GM12891 (cell line): ENCODE data around the gene ANKH.

Experiments
- DNase-seq: peaks from one replicate; pipeline ENCODE4 v3.0.0; 2011; ENCODE audit warnings: low spot score; ENCODE audit not compliant: insufficient read length
- FAIRE-seq: peaks from 2 replicates; lab custom pipeline; 2011; peaks lifted over from hg19 to GRCh38; lab: Jason Lieb, UNC
- PAX5 ChIP-seq: IDR thresholded peaks from 2 replicates; pipeline ENCODE4 v1.6.1; 2011; ENCODE audit warnings: low read length, moderate library complexity, mild to moderate bottlenecking; ENCODE audit not compliant: insufficient read depth, severe bottlenecking
- POLR2A ChIP-seq: IDR thresholded peaks from 2 replicates; pipeline ENCODE4 v1.6.1; 2011; ENCODE audit warnings: low read depth, low read length, control low read depth
- POLR2AphosphoS5 ChIP-seq: IDR thresholded peaks from 2 replicates; pipeline ENCODE4 v1.6.1; 2011; ENCODE audit warnings: low read depth, low read length, control low read depth
- POU2F2 ChIP-seq: IDR thresholded peaks from 2 replicates; pipeline ENCODE4 v1.6.1; 2011; ENCODE audit warnings: low read depth, mild to moderate bottlenecking, control low read depth, low read length, moderate library complexity
- SPI1 ChIP-seq: IDR thresholded peaks from 2 replicates; pipeline ENCODE4 v1.6.1; 2011; ENCODE audit warnings: low read depth, low read length, control low read depth
- TAF1 ChIP-seq: IDR thresholded peaks from 2 replicates; pipeline ENCODE4 v1.6.1; 2011; ENCODE audit warnings: low read depth, low read length, control low read depth

Gene ANKH

GRCh38 chr5:14729448-14730385 is 141.9 kb downstream of the ANKH start:
- TF ChIP-seq POLR2AphosphoS5 (no peak), SPI1 (no peak), POU2F2 (no peak), POLR2A (no peak), PAX5 (no peak), TAF1 (no peak)
- DNase-seq (no peak), FAIRE-seq (no peak)

GRCh38 chr5:14728459-14728938 is 143.1 kb downstream of the ANKH start:
- DNase-seq (no peak), FAIRE-seq (no peak)
- TF ChIP-seq POU2F2 (no peak), TAF1 (no peak)

- DNase-seq: no peak
- TF ChIP-seq POLR2A: no peak
- no peak for TF ChIP-seq TAF1
- FAIRE-seq: no peak
These were observed 143.6 kb downstream of the ANKH start for GRCh38 chr5:14727928-14728458.

GRCh38 chr5:14727428-14727865 is 144.1 kb downstream of the ANKH start:
- no peak for TF ChIP-seq POLR2AphosphoS5
- FAIRE-seq (peak; percentile 87), DNase-seq (peak; percentile 50)

GRCh38 chr5:14726066-14726838 is 145.3 kb downstream of the ANKH start:
- DNase-seq (no peak), FAIRE-seq (no peak)
- no peak for TF ChIP-seq POU2F2
- TF ChIP-seq POLR2AphosphoS5: no peak
- TF ChIP-seq SPI1: no peak
- no peak for TF ChIP-seq PAX5
- no peak for TF ChIP-seq TAF1
- no peak for TF ChIP-seq POLR2A

- no peak for TF ChIP-seq PAX5
- TF ChIP-seq POLR2A: no peak
- TF ChIP-seq POLR2AphosphoS5: no peak
- TF ChIP-seq TAF1: no peak
- no peak for TF ChIP-seq POU2F2
- no peak for TF ChIP-seq SPI1
- FAIRE-seq (no peak), DNase-seq (no peak)
These were observed 146.9 kb downstream of the ANKH start for GRCh38 chr5:14724633-14725032.

GRCh38 chr5:14723701-14724132 is 147.9 kb downstream of the ANKH start:
- DNase-seq (no peak), FAIRE-seq (no peak)
- TF ChIP-seq PAX5: no peak
- no peak for TF ChIP-seq POLR2AphosphoS5
- no peak for TF ChIP-seq POLR2A
- TF ChIP-seq POU2F2: no peak
- peak; percentile 81 for TF ChIP-seq SPI1
- TF ChIP-seq TAF1: no peak

- no peak for DNase-seq
- no peak for FAIRE-seq
- no peak for TF ChIP-seq POLR2A
- no peak for TF ChIP-seq PAX5
- no peak for TF ChIP-seq TAF1
- TF ChIP-seq POU2F2: no peak
- TF ChIP-seq SPI1: no peak
- TF ChIP-seq POLR2AphosphoS5: no peak
These were observed 148.7 kb downstream of the ANKH start for GRCh38 chr5:14722923-14723322.

- TF ChIP-seq POLR2A (no peak), TAF1 (no peak), SPI1 (no peak), PAX5 (no peak), POU2F2 (no peak), POLR2AphosphoS5 (no peak)
- FAIRE-seq (no peak), DNase-seq (no peak)
These were observed 149.5 kb downstream of the ANKH start for GRCh38 chr5:14721990-14722656.
